KMS-11 (cell line): ENCODE data around the gene CLN3.
"Not testable (repeated sequence)": the region's sequence is repeated elsewhere in the genome, so short reads cannot be mapped to it uniquely, and the experiment has no call there.

Experiments used
- H2AFZ ChIP-seq: fragments of 200-600 bp; sonication (generic); 2 replicates; pipeline ENCODE4 v1.6.1; 2016; ENCODE audit warnings: antibody characterized with exemption, mixed run types, low read depth
- H3K27ac ChIP-seq: fragments of 200-600 bp; sonication (generic); 2 replicates; pipeline ENCODE4 v1.6.1; 2016; ENCODE audit warnings: mild to moderate bottlenecking, mixed run types
- H3K27me3 ChIP-seq: fragments of 200-600 bp; sonication (generic); 2 replicates; pipeline ENCODE4 v1.6.1; 2017; ENCODE audit warnings: mild to moderate bottlenecking, low read depth, mixed run types, moderate library complexity; ENCODE audit not compliant: insufficient read depth
- H3K36me3 ChIP-seq: fragments of 200-600 bp; sonication (generic); 2 replicates; pipeline ENCODE4 v1.6.1; 2017; ENCODE audit warnings: mild to moderate bottlenecking, mixed run types; ENCODE audit not compliant: insufficient read depth
- H3K4me1 ChIP-seq: fragments of 200-600 bp; sonication (generic); 2 replicates; pipeline ENCODE4 v1.6.1; 2016; ENCODE audit warnings: mild to moderate bottlenecking, low read depth, mixed run types; ENCODE audit not compliant: poor library complexity, severe bottlenecking
- H3K4me2 ChIP-seq: fragments of 200-600 bp; sonication (generic); 2 replicates; pipeline ENCODE4 v1.7.0; 2016; ENCODE audit warnings: mild to moderate bottlenecking, mixed run types
- H3K4me3 ChIP-seq: fragments of 200-600 bp; sonication (generic); IDR thresholded peaks from 2 replicates; pipeline ENCODE4 v1.6.1; 2017; ENCODE audit warnings: low read depth, low read length, mixed read lengths; ENCODE audit not compliant: insufficient read depth
- H3K79me2 ChIP-seq: fragments of 200-600 bp; sonication (generic); 2 replicates; pipeline ENCODE4 v1.6.1; 2016; ENCODE audit warnings: low read depth, mixed run types; ENCODE audit not compliant: insufficient read depth
- H3K9ac ChIP-seq: fragments of 200-600 bp; sonication (generic); 2 replicates; pipeline ENCODE4 v1.6.1; 2016; ENCODE audit warnings: mild to moderate bottlenecking, mixed run types
- H4K20me1 ChIP-seq: fragments of 200-600 bp; sonication (generic); 2 replicates; pipeline ENCODE4 v1.6.1; 2016; ENCODE audit warnings: mild to moderate bottlenecking, mixed run types; ENCODE audit not compliant: insufficient read depth
- CTCF ChIP-seq: fragments of 200-600 bp; sonication (generic); conservative IDR thresholded peaks from 2 replicates; pipeline ENCODE4 v1.6.1; 2017; ENCODE audit warnings: low read depth, mild to moderate bottlenecking, antibody characterized with exemption, low read length, moderate library complexity, mixed read lengths

The CLN3 gene

GRCh38 chr16:28502290-28502689 lies 10.4 kb upstream of the CLN3 start:
- Histone ChIP-seq H3K27ac (no peak overlapping the region), H3K4me3 (no peak overlapping the region), H3K4me1 (peaks cover 4% of the 10 kb centered on the region), H4K20me1 (no peaks in the 10 kb centered on the region), H3K9ac (no peak overlapping the region), H3K27me3 (peaks cover 28% of the 10 kb centered on the region; the same call in 1 of the 2 replicates), H2AFZ (no peak overlapping the region), H3K4me2 (no peak overlapping the region), H3K36me3 (no peaks in the 10 kb centered on the region), H3K79me2 (no peaks in the 10 kb centered on the region)
- TF ChIP-seq CTCF, result no peak

GRCh38 chr16:28501258-28502232 lies 9.7 kb upstream of the CLN3 start:
- Histone ChIP-seq H3K4me1 (no peaks in the 10 kb centered on the region), H3K36me3 (no peaks in the 10 kb centered on the region)
- TF ChIP-seq CTCF, result no peak

GRCh38 chr16:28500476-28501180 lies 8.8 kb upstream of the CLN3 start:
- not testable (repeated sequence) for H2AFZ ChIP-seq, H3K4me3 ChIP-seq, H3K79me2 ChIP-seq, H3K36me3 ChIP-seq, H3K27ac ChIP-seq, H4K20me1 ChIP-seq, H3K4me1 ChIP-seq, H3K9ac ChIP-seq, H3K4me2 ChIP-seq
- peaks cover 17% of the 10 kb centered on the region for H3K27me3 ChIP-seq

More at GRCh38 chr16:28501258-28502232, 9.7 kb upstream of the CLN3 start:
- Histone ChIP-seq H2AFZ (no peak overlapping the region), H3K9ac (no peak overlapping the region), H3K79me2 (no peaks in the 10 kb centered on the region), H3K4me3 (no peak overlapping the region), H3K27me3 (peaks cover 22% of the 10 kb centered on the region; the same call in 1 of the 2 replicates), H3K4me2 (no peak overlapping the region), H4K20me1 (no peaks in the 10 kb centered on the region), H3K27ac (no peak overlapping the region)

GRCh38 chr16:28499854-28500253 lies 8.0 kb upstream of the CLN3 start:
- Histone ChIP-seq H3K9ac (no peak overlapping the region), H3K4me1 (no peaks in the 10 kb centered on the region), H3K79me2 (no peaks in the 10 kb centered on the region), H3K27ac (no peak overlapping the region), H3K4me3 (no peak overlapping the region), H4K20me1 (no peaks in the 10 kb centered on the region), H3K4me2 (no peak overlapping the region), H3K27me3 (peaks cover 11% of the 10 kb centered on the region), H3K36me3 (no peaks in the 10 kb centered on the region), H2AFZ (no peak overlapping the region)
- no peak for TF ChIP-seq CTCF
